Right hindlimb (tissue), 1 donor: Measurements from ENCODE around the gene ZNF860.

ENCODE experiments used
- DNase-seq: peaks from one replicate; pipeline ENCODE4 v3.0.0-alpha.2; 2018

Gene ZNF860

DNA sequence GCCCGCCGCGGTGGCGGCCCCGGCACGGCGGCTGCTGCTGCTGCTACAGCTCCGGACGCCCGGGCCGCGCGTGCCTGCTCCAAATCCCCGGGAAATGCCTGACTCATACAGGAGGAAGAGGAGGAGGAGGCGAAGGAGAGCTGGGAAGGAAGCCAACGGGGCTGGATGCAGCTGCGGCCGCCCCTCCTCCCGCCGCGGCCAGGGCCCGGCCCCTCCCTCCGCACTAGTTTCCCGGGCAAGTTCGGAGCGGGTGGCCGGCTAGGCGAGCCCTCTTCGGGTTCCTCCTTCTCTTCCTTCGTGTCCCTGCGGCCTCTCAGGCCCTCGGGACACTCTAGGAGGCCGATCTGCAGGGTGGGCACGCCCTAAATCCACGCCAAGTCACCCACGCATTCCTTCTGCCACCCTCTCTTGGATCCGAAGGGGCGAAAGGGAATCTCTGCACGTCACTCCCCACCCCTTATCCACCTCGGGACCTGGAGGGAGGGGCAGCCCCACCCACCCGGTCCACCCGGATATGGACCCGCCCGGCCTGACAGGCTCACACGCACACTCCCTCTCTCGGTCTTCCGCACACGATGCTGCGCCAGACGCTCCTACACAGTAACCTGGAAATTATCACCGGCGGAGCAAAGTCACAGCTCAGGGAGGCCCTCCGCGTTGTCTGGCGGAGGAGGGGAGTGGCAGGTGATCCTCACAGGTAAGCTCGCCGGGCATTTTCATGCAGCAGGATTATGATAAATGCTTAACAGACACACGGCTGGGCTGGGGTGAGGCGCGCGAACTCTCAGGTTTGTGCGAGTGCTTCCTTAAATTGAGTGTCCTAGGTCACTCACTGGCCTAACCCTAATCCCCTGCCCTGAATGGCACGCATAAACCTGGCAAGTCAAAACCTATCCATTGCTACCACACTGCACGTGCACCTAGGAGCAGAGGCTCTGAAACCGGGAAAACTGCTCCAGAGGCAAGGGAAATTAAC is at the start of gene ZNF860, which contains the start of gene OSBPL10:
Gene ZNF860 (plus strand): TSS at position 545 of the 976 bp plus-strand sequence. CDS start 7,330 bp downstream, outside the sequence.
Gene OSBPL10 (minus strand): TSS at position 57 of the 976 bp plus-strand sequence. CDS start 83 bp downstream, outside the sequence.
- peak; percentile 92 for DNase-seq

DNA sequence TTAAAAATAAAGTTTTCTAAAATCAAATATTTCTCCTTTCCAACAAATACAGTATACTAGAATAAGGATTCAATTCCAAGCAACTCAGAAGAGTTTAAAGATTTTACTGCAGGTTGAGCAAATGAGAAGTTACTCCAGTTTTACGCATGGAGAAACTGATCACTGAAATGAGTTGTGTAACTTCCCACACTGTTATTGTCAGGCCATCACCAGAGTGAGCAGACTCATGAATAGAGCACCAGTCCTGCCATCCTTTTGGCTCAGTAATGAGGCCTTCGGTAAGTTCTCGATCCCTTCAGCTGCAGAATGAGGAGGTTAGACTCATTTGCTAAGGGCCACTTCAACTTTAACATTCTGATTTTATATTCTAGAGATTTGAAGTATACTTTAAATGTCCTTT is 48.6 kb upstream of the ZNF860 start:
- no peak for DNase-seq

DNA sequence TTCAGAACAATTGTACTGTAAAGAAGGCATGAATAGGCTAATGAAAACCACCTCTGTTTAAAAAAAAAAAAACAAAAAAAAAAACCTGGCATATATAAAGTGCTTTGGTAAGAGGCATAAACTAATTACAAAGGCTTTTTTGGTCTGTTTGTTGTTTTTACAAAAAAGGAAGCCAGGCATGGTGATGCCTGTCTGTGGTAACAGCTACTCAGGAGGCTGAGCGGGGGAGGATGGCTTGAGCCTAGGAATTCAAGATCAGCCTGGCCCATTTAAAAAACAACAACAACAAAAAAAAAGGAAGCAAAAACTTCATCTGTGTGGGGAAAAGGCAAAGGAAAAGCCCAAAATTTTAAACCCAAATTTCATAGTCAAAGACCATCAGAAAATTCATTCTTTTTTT is 47.5 kb upstream of the ZNF860 start:
- DNase-seq: no peak

DNA sequence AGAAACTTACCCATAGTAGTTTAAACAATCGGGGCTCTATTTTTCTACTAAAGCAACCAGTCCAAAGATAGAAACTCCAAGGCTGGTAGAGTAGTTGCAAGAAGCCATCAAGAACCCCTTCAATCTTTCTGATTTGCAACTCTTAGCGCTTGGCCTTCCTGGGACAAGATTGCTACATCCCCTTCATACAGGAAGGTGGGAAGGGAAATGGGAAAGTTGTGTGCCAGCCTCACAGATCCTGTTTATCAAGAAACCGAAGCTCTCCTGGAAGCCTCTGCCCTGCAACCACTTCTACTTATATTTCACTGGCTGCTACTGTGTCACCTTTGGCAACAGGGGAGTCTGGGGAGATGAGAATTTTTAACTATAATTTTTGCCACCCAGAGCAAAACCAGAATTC is 46.7 kb upstream of the ZNF860 start:
- DNase-seq: no peak

DNA sequence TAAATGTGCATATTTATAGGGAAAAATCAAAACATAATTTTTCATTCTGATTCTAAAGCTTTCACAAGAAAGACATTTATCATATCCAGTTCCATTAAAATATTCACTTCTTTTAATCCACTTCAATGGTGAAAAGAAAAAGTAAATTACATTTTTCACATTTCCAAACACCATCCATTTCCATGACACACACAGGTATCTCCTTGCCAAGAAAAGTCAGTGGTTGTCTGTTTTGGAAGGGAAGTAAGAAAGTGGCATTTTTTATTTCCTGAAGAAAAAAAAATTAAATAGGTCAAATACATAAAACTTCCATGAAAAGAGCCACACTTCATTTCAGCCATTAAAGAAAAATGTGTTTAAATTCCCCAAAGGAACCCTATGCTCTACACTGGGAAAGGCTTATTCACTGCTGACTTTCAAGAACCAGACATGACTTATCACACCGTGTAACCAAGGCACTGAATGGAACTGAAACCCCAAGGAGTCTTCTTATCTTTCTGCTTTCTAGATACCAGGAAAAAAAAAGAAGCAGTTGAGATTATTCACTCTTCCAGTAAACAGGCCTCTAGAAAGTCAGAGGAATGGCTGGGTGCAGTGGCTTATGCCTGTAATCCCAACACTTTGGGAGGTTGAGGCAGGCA is 45.0 kb upstream of the ZNF860 start:
- no peak for DNase-seq

DNA sequence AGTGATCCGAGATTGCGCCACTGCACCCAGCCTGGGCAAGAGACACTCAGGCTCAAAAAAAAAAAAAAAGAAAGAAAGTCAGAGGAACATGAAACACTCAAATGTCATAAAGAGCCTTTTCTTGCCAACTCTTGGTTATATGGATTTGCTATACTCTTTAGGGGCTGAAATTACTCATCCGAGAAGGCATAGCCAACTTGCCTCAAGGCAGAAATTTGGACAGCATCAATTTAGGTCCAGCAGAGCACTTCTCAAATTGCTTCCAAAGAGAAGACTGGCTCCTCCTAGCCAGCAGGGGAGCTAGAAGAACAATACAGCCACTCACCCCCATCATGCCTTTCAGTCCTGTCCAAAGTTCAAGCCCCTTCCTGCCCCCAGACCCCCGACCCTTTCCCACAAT is 44.3 kb upstream of the ZNF860 start:
- no peak for DNase-seq

DNA sequence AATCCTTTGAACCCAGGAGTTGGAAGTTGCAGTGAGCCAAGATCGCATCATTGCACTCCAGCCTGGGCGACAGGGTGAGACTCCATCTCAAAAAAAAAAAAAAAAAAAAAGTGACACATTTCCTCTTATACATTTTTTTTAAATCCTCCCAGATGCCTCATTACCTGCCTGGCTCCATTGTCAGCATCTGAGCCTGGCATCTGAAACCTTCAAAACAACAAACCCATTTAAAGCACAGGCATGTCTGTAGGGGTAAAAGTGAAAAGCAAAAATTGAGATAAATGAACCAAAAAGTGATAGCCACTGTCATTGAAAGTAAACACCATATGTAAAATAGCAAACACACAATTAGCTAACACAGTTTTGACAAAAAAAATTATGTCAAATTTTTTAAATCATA is 39.1 kb upstream of the ZNF860 start:
- DNase-seq: no peak

DNA sequence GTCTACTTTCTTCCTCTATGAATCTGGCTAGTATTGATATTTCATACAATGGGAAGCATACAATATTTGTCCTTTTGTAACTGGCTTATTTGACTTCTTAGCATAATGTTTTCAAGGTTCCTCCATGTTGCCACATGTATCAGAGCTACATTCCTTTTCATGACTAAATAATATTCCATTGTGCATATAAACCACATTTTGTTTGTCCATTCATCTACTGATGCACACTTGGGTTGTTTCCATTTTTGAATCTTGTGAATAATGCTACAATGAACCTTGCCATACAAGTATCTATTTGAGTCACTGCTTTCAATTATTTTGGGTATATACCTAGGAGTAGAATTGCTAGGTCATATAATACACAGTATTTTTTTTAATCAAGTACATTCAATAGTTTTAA is 38.5 kb upstream of the ZNF860 start:
- no peak for DNase-seq

DNA sequence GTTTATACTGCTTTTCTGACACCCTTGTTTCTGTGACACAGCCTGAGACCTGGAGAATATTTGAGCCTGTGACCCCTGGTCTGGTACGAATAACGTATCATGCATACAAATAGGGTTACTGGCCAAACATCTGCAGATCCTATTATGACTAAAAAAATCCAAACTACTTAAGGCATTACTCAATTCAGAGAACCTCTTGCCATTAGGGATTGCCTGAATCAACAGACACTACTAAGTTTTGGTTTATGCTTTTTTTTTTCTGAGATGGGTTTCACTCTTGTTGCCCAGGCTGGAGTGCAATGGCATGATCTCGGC is 35.9 kb upstream of the ZNF860 start:
- DNase-seq: no peak

DNA sequence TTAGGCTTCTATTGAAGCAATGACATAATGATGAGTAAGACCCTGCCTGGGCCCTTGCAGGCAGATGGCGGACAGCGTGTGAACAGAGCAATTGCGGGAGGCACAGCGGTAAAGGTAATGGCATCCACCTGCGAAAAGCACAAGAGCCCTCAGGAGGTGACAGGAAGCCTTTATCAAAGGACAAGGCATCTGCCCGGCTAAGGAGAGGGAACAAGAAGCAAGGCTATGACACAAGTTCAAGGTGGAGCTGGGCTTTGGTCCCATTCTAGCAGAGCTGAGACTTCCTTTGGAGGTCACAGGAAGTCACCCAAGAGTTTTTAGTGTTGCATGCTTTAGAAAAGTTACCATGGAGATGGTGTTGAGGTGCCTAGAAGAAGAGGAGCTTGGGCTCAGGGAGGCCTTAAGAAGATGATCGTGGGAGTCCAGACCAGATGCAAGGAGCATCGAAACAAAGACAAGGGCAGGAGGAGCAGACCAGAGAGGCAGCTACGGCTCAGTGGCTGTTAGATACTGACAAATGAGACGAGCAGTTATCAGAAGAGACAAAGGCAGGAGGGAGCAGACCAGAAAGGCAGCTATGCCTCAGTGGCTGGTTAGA is 35.0 kb upstream of the ZNF860 start:
- DNase-seq: peak; percentile 36

DNA sequence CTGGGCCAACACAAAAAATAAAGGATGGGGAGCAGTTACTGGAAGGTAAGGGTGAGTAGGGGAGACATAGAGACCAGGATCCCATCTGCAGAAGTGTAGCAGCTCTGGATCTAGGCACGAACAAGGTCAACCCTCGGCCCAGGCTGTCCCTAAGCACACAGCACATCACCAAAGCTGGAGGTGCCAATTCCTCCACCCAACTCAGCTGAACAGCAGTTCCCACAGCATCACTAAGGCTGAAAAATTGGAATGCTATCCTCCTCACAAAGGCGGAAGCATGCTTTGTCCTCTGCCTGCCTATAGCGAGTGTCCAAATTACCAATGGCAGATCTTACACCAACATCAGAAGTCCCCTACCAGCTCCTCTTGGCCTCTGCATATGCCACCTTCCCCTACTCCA is 34.4 kb upstream of the ZNF860 start:
- no peak for DNase-seq

DNA sequence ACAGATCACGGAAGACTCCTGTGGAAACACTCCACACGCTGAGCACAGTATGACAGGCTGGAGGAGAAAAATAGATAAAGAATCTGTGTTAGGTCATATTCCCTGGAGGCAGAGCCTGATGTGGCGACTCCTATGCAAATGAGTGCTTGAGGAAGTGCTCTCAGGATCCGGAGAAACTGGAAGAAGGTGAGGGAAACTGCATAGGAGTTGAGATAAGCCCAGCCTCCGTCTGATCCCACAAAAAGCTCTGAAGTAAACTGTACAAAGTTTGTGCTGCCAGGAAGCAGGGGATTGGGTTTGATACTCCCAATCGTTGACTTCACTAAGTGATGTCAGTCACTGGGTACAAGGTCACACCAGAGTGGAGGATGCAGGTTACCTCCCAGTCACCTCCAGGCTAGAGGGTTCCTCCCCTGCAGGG is 33.9 kb upstream of the ZNF860 start:
- DNase-seq: no peak

DNA sequence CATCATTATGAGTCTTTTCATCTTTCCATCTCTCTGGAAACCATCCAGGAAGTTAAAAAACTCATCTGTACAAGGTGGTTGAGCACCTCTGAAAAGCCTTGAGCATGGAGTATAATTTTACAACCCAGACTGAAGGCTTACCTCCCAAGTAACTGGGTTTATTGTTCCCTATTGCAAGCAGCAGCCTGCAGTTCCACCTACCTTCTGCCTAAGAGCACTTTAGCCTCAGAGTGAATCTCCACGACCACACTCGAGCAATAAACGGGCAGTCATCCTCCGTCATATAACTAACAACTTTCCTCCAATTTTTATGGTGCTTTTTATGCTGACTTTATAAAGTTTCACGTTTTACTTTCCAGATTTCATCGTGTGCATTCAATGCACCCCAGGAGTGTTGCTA is 33.3 kb upstream of the ZNF860 start:
- no peak for DNase-seq

DNA sequence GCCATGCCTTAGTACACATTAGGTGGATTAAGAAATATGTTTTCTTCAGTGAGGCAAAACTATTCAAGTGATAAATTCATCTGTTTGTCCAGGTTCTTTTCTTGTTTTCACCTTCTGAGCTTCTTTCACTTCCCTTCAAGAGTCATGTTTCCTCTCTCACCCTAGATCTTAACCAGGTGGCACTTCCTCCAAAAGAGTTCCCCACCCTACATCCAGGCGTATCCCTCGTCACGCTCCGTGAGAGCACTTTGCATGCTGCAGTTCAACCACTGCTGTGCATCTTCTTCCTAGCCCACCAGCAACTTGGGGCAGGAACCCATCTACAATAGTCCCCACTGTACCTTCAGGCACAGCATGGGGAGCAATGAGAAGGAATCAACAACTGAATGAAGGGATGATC is 29.3 kb upstream of the ZNF860 start:
- no peak for DNase-seq

DNA sequence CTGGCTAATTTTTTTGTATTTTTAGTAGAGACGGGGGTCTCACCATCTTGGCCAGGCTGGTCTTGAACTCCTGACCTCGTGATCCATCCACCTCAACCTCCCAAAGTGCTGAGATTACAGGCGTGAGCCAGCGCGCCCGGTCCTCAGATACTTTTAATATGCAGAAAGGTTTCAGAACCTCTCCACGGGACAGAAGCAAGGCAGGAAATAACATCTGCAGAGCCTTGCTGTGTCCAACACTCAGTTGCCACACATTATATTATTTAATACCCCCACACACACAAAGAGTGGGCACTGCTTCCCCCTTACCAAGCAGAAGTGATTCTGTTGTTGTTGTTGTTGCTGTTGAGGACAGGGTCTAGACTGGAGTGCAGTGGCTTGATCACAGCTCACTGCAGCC is 28.5 kb upstream of the ZNF860 start:
- DNase-seq: no peak

DNA sequence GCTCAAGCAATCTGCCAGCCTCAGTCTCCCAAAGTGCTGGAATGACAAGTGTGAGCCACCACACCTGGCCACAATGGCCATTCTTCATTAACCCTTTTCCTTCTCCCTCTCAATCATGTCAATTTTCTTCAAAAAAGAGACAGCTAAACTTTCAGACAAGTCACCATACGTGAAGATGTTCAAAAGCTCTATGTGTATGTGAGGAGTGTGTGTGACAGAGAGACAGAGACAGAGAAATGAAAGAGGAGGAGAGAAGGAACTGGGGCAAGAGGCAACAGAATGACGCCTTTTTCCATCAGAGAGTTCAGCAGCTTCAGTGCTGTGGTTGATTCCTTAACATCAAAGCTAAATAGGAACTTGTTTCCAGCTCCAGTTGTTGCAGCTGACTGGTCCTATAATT is 27.9 kb upstream of the ZNF860 start:
- no peak for DNase-seq

DNA sequence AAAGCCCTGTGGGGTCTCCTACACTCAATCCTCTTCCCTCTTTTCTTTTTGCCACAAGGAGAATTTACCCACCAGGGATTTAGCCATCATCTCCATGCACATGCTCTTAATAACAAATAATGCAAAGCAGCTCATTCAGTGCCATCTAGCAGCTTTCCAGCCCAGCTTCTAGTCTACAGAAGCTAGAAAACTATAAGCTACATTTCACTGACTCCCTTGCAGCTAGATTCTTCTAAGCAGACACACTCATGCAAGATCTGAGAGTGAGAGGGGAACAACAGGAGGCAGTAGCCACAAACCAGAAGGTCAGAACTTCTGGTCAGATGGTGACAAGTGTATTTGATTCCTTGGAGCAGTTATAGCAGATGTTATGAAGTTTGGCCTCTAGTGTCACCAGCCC is 26.0 kb upstream of the ZNF860 start:
- DNase-seq: no peak

DNA sequence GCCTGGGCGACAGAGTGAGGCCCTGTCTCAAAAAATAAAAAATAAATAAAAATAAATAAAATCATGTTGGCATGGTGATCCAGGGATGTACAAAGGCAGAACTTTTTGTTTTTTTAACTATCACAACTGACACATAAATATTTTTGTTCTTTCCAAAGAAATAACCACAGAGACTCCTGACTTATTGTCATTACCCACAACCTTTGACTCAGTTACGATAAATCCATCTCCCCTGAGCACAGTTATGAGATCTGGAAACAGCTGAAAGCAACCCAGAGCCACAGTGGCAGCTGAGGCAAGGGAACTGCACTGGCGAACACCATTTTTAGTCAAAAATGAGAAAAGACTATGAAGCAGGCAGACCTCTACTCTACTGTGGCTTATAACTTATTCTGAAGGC is 24.4 kb upstream of the ZNF860 start:
- no peak for DNase-seq

DNA sequence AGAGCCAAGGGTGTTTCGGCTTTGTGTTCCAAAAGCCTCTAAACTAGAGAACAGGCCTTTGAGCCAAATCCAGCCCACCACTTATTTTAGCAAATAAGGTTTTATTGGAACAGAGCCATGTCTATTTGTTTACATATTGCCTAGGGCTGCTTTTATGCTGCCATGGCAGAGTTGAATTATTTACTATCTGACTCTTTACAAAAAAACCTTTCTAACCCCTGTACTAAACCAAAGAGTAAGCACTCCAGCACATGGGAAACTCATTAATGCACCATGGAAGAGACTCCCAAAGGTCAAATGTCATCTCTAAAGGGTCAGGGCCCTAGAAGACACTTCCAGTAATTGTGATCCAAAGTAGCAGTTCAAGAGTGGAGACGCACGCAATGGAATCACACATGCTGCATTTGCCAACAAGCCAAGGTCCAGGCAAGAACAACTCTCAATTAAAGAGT is 22.8 kb upstream of the ZNF860 start:
- DNase-seq: peak; percentile 42

DNA sequence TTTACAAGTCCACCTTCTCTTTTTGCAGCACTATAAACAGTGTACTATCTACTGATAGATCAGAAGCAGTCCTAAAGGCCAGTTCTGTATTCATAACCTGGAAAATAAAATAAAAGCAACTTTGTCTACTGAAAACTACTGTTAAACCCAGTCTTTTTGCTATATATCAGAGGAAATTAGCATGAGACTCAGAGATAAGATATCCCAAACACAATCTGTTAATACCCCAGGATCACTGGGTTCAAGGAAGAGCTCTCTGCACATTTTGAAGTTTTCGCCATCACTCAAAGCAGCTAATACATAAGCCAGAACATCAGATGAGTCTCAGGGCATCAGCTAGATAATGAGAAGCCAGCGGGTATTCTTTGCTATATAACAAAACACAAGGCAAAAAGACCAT is 22.3 kb upstream of the ZNF860 start:
- no peak for DNase-seq

DNA sequence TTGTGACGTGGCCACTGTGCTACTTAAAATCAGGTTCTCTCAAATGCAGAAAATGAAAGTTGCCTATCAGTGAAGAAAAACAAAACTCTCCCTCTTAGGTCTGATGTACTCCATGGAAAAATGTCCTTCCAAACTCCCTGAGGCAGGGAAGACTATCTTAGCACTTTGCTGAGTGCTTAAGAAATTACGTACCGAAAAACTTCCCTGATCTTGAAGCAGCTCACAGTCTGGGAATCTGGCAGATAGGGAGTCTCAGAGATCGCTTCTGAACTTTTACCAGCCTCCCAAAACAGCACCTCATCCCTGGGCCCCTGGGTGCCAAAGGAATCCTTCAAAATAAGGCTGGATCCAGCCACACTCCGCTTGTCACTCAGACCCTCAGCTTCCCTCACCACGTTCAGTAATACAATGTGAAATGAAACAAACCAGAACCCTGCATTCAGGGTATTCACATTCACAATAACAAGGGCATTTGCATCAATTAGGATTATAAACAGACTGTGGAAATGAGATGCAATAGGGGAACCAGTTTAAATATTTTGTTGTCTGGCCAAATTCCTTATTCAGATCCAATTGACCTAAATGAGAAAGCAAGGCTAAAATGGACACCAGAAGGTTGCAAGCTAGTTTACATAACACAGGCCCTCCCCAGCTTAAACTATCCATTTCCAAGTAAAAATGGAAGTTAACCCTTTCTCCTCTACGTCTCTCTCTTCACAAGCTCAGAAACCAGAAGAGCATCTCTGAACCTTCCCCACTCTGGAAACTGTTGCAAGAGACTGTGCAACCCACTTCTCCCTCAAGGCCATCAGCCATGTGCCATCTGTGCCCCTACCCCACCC is 21.4 kb upstream of the ZNF860 start:
- DNase-seq: no peak

DNA sequence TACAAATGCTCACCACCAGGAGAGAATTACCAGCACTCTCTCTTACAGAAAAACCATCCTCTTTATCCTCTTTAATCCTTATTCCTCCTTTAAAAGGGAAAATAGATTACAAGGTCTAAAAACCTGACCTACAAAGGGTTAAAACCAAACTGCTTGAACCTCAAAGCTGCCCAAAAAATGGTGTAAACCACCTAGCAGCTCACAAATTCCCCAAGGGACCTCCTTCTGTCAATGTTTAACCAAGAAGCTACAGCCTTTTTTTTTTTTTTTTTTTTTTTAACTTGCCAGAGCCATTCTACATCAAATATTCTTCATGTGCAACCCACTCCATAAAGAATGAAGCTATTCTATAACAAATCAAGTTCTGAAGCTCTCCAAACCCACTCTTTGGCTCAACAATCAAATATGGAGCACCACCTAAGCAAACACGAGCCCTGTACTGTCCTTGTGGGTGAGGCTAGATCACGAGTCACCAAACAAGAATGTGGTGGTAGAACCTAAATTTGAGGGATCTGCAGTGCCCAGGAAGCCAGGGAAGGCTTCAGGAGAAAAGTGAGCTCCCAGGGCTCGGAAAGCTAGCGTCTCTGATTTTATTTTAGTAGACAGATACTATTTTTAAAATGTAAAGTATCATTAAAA is 20.6 kb upstream of the ZNF860 start:
- no peak for DNase-seq
